ENCODE results near the gene HHIP.

Gene HHIP, protein sequence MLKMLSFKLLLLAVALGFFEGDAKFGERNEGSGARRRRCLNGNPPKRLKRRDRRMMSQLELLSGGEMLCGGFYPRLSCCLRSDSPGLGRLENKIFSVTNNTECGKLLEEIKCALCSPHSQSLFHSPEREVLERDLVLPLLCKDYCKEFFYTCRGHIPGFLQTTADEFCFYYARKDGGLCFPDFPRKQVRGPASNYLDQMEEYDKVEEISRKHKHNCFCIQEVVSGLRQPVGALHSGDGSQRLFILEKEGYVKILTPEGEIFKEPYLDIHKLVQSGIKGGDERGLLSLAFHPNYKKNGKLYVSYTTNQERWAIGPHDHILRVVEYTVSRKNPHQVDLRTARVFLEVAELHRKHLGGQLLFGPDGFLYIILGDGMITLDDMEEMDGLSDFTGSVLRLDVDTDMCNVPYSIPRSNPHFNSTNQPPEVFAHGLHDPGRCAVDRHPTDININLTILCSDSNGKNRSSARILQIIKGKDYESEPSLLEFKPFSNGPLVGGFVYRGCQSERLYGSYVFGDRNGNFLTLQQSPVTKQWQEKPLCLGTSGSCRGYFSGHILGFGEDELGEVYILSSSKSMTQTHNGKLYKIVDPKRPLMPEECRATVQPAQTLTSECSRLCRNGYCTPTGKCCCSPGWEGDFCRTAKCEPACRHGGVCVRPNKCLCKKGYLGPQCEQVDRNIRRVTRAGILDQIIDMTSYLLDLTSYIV

DNA sequence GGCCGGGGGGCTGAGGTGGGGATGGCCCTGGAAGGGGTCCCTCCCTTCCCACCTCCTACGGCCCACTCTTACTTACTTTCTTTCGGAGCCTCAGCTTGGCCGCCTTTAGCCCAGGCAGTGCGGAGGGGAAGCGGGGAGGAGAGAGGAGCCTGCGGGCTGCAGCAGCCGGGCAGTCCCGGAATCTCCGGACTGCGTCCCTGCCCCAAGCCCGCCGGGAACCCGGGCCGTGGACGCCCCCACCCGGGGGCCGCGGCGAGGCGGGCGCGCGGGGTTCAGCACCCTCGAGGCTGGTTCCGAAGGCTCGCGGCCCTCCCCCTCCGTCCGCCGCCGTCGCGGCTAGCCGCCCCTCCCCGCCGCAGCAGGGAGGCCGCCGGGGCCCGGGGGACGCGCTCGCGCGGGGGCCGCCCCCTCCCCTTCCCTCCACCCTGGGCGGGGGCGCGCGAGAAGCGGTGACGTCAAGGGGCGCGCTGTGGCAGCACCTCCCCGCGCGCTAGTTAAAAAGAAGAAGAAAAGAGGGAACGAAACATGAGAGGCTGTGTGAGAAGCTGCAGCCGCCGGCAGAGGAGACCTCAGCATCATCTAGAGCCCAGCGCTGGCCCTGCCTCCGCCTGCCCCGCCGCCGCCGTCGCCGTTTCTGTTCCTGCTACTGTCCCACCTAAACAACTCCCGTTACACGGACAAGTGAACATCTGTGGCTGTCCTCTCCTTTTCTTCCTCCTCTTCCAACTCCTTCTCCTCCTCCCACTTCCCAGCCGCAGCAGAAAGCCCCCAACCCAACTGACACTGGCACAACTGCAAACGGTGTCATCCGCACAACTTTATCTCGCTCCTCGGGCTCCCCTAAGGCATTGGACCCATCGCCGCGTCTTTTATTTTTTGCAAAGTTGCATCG lies at the start of gene HHIP:
TSS of gene HHIP (plus strand) at position 526 of the 892 bp plus-strand sequence. CDS start 520 bp downstream, outside the sequence.
- no peak for DNase-seq (ENCODE audit: low read depth in 4 of 4, low spot score in 1 of 4)

DNA sequence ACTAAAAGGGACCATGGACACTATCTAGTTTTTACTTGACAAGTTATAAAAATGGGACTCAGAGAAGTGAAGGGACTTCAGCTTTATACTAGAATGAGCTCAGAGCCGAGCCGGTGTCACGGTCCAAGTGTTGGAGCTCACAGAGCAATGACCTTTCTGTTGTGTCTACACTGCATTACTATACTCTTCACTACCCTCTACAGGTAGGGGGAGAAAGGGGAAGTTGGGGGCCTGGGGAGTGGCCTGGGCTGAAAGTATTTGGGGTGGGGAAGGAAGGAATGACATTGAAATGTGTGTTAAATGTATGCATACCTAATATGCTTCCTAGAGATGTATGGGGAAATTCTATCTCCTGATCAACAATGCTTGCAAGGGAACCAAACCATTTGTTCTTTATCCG lies 48.8 kb upstream of the HHIP start:
- DNase-seq (ENCODE audit: low read depth in 4 of 4, low spot score in 1 of 4) = no peak

DNA sequence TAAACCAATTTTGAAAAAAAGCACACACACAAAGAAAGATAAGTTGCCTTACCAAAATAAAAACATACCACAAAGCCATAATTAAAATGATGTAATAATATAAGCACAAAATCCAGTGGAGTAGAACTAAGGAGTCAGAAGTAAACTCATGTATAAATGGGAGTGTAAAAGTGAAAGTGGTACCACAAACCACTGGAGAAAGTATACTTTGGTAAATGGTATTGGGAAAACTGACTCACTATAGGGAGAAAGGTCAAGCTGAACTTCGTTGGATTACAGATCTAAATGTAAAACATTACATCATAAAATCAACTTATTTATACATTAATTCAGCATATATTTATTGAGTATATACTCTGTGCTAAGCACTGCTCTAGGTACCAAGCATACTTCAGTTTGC lies 46.3 kb upstream of the HHIP start:
- no peak for DNase-seq (ENCODE audit: low read depth in 4 of 4, low spot score in 1 of 4)

DNA sequence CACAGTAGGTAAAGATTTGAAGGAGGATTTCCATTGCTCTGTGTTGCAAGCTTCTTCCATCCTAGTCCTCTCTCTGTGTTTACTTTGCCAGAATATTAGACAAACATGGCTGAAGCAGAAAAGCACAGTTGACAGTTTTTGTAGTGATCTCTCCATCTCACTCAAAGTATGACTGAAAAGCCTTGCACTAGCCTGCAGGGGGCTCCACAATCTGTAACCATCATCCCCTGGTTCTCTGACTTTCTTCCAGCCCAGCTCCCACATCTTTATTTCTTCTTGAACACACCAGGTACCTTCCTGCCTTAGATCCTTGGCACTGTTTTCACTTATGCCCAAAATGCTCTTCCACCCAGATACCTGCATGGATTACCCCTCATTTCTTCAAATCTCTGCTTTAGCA lies 34.1 kb upstream of the HHIP start:
- DNase-seq (ENCODE audit: low read depth in 4 of 4, low spot score in 1 of 4) = no peak

DNA sequence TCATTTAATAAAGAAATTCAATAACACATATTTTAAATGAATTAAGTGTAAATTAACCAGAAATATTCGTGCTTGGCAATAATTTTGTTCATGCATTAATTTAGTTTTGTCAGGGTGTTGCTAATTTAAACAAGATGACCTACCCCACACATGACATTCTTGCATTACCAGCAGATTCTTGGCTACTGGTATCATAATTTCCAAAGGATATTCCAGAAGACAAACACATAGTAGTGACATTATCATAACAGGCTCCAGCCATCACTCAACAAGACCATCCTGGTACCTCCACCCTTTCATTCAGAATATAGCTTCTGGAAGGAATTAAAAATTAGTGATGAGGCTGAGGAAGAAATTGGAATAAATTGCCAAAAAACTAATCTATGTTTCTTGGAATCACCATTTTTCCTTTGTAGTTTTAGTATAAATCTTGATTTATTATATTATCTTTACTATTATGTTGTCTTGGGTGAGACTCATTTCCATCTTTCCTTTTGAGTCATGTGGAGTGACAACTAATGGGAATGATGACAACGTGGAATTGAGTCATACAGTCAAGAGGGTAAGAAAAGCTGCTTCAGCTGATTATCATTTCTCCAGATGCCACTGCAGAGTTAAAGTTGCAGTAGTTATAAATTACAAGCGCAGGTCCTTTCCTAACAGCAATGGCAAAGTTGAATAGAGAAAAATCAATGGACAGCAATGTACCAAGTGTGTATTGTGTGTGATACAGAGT lies 30.9 kb upstream of the HHIP start:
- DNase-seq (ENCODE audit: low read depth in 4 of 4, low spot score in 1 of 4) = no peak

GRCh38 chr4:144621681-144622080 lies 24.3 kb upstream of the HHIP start:
- DNase-seq (ENCODE audit: low read depth in 4 of 4, low spot score in 1 of 4) = no peak

DNA sequence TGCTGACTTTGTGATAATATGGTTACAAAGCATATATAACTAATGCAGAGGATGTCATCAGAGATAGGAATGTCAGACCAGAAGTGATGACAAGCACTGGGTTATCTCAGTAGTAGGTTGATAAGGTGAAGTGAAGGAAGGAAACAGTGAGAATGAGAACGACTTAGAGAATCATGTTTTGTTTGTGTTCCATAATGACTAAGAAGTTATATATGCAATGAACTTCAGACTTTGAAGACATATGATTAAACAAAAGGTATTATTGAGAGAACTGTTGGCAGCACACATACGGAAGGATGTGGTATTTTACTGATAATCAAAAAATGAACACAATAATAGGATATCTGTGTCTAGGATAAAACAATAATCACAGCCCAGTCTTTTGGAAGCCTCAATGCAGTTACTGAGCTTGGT lies 18.3 kb upstream of the HHIP start:
- DNase-seq (ENCODE audit: low read depth in 4 of 4, low spot score in 1 of 4) = no peak

GRCh38 chr4:144633215-144633614 lies 12.7 kb upstream of the HHIP start:
- DNase-seq (ENCODE audit: low read depth in 4 of 4, low spot score in 1 of 4) = no peak

- no peak for DNase-seq (ENCODE audit: low read depth in 4 of 4, low spot score in 1 of 4)
Measured at GRCh38 chr4:144634978-144635747, 10.8 kb upstream of the HHIP start.

GRCh38 chr4:144644368-144645101 lies 1.4 kb upstream of the HHIP start:
- DNase-seq (ENCODE audit: low read depth in 4 of 4, low spot score in 1 of 4) = no peak

DNA sequence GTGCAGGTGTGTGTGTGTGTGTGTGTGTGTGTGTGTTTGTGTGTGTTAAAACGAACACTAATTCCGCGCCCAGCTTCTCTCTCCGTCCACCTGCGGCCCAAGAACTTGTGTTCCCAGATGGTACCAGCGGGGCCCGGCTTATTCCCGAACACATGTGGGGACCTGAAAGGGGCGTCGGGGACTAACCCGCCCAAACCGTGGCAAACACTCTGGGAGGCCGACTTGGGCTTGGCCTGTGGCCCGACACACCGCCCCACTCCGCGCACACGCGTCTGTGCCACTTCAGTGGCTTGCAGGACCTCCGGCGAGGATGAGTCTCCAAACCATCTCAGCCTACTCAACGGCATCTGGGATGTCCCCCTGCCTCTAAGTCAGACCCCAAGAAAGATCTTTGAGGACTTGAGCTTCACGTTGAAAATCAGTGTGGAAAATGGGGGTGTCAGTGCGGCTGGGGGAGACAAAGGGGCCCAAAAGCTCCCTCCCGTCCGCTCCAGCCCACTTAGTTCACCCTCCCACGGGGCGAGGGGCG lies 790 bp upstream of the HHIP start:
- no peak for DNase-seq (ENCODE audit: low read depth in 4 of 4, low spot score in 1 of 4)

DNA sequence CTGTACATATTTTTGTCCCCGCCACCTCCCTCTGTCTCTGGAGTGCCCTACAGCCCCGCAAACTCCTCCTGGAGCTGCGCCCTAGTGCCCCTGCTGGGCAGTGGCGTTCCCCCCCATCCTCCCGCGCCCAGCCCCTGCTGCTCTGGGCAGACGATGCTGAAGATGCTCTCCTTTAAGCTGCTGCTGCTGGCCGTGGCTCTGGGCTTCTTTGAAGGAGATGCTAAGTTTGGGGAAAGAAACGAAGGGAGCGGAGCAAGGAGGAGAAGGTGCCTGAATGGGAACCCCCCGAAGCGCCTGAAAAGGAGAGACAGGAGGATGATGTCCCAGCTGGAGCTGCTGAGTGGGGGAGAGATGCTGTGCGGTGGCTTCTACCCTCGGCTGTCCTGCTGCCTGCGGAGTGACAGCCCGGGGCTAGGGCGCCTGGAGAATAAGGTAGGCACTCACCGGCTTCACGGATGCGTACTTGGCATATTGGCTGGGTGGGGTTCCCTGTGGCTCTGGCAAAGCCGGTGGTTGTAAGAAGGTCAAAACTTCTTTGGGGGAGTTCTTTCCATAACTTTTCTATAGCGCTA lies 653 bp downstream of the HHIP start:
- no peak for DNase-seq (ENCODE audit: low read depth in 4 of 4, low spot score in 1 of 4)

DNA sequence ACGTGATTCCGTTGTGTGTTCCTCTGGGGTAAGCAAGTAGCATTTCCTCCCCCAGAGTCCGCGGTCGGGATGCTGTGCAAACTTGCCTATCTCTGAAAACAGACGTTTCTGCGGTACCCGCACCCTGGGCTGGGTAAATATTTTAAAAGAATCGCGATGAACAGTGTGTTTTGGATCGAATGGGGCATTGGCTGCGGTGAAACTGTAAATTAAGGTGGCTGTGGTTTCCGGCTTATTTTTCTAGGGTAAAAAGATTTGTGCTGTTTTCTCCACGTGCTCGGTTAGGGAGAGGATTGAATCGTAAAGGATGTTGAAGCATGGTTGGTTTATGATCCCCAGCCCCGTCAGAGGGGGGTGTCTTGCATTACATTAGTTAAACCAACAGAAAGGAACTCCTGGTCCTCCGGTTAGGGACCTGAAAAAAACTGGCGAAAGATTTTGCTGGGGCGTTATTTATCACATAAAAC lies 1.2 kb downstream of the HHIP start:
- no peak for DNase-seq (ENCODE audit: low read depth in 4 of 4, low spot score in 1 of 4)

DNA sequence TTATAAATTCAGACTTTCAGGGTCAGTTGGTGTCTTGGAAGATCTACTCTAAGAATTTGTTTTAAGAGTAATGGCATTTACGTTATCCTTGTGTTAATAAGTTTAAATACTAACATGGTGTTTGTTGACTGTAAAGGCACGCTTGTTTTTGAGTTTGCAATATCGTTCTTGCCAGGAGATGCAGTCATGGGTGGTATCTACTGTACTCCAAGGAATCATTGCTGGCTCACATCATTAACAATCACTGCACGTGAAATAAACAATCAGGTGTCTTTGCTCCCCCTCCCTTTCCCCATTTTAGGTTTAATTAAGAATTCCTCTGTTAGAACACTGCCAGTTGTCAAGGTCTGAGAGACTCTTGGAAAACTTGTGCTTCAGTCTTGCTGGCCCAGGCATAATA lies 1.6 kb downstream of the HHIP start:
- DNase-seq (ENCODE audit: low read depth in 4 of 4, low spot score in 1 of 4) = no peak

DNA sequence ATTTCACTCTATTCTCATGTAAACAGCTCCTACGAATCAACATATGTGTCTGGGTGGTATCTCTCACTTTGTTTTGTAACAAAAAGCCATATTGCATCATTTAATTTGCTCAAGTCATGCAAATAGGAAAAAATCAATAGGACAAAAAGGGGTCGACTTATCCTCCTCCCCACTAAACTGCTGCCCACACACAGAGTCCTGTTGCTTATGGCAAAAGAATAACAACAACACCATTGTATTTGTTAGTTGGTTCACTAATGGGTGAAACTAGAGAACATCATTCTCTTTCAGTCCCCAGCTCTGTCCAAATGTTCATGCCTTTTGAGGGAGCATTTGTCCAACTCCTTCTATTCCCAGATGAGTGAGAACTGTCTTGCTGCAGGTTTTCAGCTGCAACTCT lies 2.1 kb downstream of the HHIP start:
- DNase-seq (ENCODE audit: low read depth in 4 of 4, low spot score in 1 of 4) = no peak

GRCh38 chr4:144649646-144650045 lies 3.7 kb downstream of the HHIP start:
- no peak for DNase-seq (ENCODE audit: low read depth in 4 of 4, low spot score in 1 of 4)

- DNase-seq (ENCODE audit: low read depth in 4 of 4, low spot score in 1 of 4) = no peak
Measured at GRCh38 chr4:144650311-144651005, 4.5 kb downstream of the HHIP start.

Measured in stimulated activated CD4-positive, alpha-beta T cell treated with anti-CD3 and anti-CD28 coated beads, Interleukin-1b, Interleukin-23, amount 100 ng/mL, for 24 hours (primary cell).